HepG2 (cell line): ENCODE measurements around the gene MRPL14. TPM values are rescaled to one million over a fixed set of nuclear protein-coding genes. Genes with fewer than 3 reads are reported as not detected.
A peak's percentile ranks its signal among the peaks of the same experiment; 100 is the strongest.

ENCODE experiments used
- ARNT2 ChIP-seq: sonication (generic); formaldehyde crosslinking; IDR thresholded peaks from 2 replicates; pipeline ENCODE4 v1.8.0; 2022; ENCODE audit warnings: mild to moderate bottlenecking, low read depth, missing genetic modification reagents, moderate library complexity
- HBP1 ChIP-seq: IDR thresholded peaks from 2 replicates; pipeline ENCODE4 v1.6.1; 2016; ENCODE audit warnings: low read depth, control low read depth
- MAZ ChIP-seq, 2 experiments: sonication (generic) in 1 of 2; formaldehyde crosslinking in 1 of 2; IDR thresholded peaks; 2 replicates each; pipeline versions ENCODE4 v1.5.0 to v1.6.1; 2012 to 2020; ENCODE audit warnings: low read depth in 2 of 2, mild to moderate bottlenecking in 2 of 2, borderline replicate concordance in 1 of 2, improper control_type of control experiment in 1 of 2, low read length in 1 of 2, missing genetic modification reagents in 1 of 2, moderate library complexity in 1 of 2
- MTA1 ChIP-seq: sonication (generic); formaldehyde crosslinking; IDR thresholded peaks from 2 replicates; pipeline ENCODE4 v1.4.0; 2020; ENCODE audit warnings: missing genetic modification reagents, mild to moderate bottlenecking, borderline replicate concordance
- PAX8 ChIP-seq: sonication (generic); formaldehyde crosslinking; IDR thresholded peaks from 2 replicates; pipeline ENCODE4 v1.8.0; 2022; ENCODE audit warnings: mild to moderate bottlenecking, missing genetic modification reagents, borderline replicate concordance
- PRDM15 ChIP-seq: sonication (generic); formaldehyde crosslinking; IDR thresholded peaks from 2 replicates; pipeline ENCODE4 v1.4.0; 2020; ENCODE audit warnings: missing genetic modification reagents
- REST ChIP-seq, 2 experiments: IDR thresholded peaks; 2 replicates each; pipeline ENCODE4 v1.6.1; 2011 to 2012; ENCODE audit warnings: low read length in 2 of 2, borderline replicate concordance in 1 of 2, low read depth in 1 of 2, mild to moderate bottlenecking in 1 of 2, moderate library complexity in 1 of 2
- SNAI1 ChIP-seq: sonication (generic); formaldehyde crosslinking; IDR thresholded peaks from 2 replicates; pipeline ENCODE4 v1.5.0; 2020; ENCODE audit warnings: mild to moderate bottlenecking, missing genetic modification reagents, borderline replicate concordance
- ZBTB39 ChIP-seq: sonication (generic); formaldehyde crosslinking; IDR thresholded peaks from 2 replicates; pipeline ENCODE4 v1.5.0; 2020; ENCODE audit warnings: missing genetic modification reagents
- ZNF276 ChIP-seq: sonication (generic); formaldehyde crosslinking; IDR thresholded peaks from 2 replicates; pipeline ENCODE4 v1.4.0; 2020; ENCODE audit warnings: mild to moderate bottlenecking, low read depth, missing genetic modification reagents
- ZNF614 ChIP-seq: IDR thresholded peaks from 2 replicates; pipeline ENCODE4 v1.6.1; 2018; ENCODE audit warnings: missing biosample characterization, missing genetic modification reagents, inconsistent platforms, borderline replicate concordance
- ZNF790 ChIP-seq: sonication (generic); formaldehyde crosslinking; IDR thresholded peaks from 2 replicates; pipeline ENCODE4 v1.8.0; 2022; ENCODE audit warnings: missing genetic modification reagents, mild to moderate bottlenecking, borderline replicate concordance
- polyA plus RNA-seq, 8 experiments: library from polyadenylated mRNA; depleted of rRNA in 3 of 8; stranded (reverse) in 7 of 8; unstranded in 1 of 8; fragments of >200 nt; fragmentation: Illumina TruSeq in 4 of 8; extraction: Trizol in 4 of 8; gene quantifications; 2 replicates each; pipeline versions ENCODE4 v1.2.1 to v1.2.3, GENCODE V29; 2011 to 2016; ENCODE audit warnings: low read depth in 4 of 8, missing spikeins in 1 of 8, mixed read lengths in 1 of 8; ENCODE audit not compliant: insufficient read depth in 1 of 8
- total RNA-seq, 5 experiments: library from RNA; depleted of rRNA; stranded (reverse); fragments of >200 nt; fragmentation: Illumina TruSeq; extraction: Trizol; gene quantifications; 2 replicates each; pipeline ENCODE4 v1.2.3, GENCODE V29; 2016; ENCODE audit warnings: low read depth in 1 of 5

MRPL14 gene
- total and polyA plus RNA-seq, 2 of the 13 experiments (the other 11 are each of a cell fraction or from before 2014, with no cell fraction given) = 157 to 178 TPM

GRCh38 chr6:44073612-44074438, 53.4 kb downstream of the MRPL14 start (continued):
- TF ChIP-seq HBP1 = 0 out of 2 replicates have a peak, but pooled peaks have one; percentile 53
- peak; percentile 64 for TF ChIP-seq ZNF276
- no peak for TF ChIP-seq PRDM15 (CRISPR knock-in tag)
- no peak for TF ChIP-seq ZNF790 (CRISPR knock-in tag)
- TF ChIP-seq SNAI1 (CRISPR knock-in tag) = no peak
- no peak for TF ChIP-seq REST (IDR thresholded peaks at IDR 0.05; ENCODE audit: borderline replicate concordance in 1 of 2, low read depth in 1 of 2, low read length in 2 of 2)
- TF ChIP-seq PAX8 (CRISPR knock-in tag) = peak; percentile 89
- peak; percentile 37; the same call in 1 of the 2 replicates for TF ChIP-seq ZNF614 (CRISPR knock-in tag)
- no peak; the same call in 1 of the 2 replicates for TF ChIP-seq ZBTB39 (CRISPR knock-in tag)
- peak; percentile 26; the same call in 1 of the 2 replicates for TF ChIP-seq ARNT2 (CRISPR knock-in tag)
- no peak for TF ChIP-seq MTA1 (CRISPR knock-in tag)
- no peak; the same call in 1 of the 2 replicates for TF ChIP-seq MAZ (IDR thresholded peaks at IDR 0.05; ENCODE audit: borderline replicate concordance, low read depth, low read length)
- TF ChIP-seq MAZ (CRISPR knock-in tag; IDR thresholded peaks at IDR 0.05; ENCODE audit: low read depth) = 0 out of 2 replicates have a peak, but pooled peaks have one; percentile 17
